Astrocyte (in vitro differentiated cells and primary cell): ENCODE data around the gene CORO2B.

Experiments
- CTCF ChIP-seq: IDR thresholded peaks from 2 replicates; pipeline ENCODE4 v1.5.1; 2011; ENCODE audit warnings: low read depth, mild to moderate bottlenecking, inconsistent platforms, low read length, moderate library complexity; ENCODE audit not compliant: insufficient read depth
- EZH2 ChIP-seq: IDR thresholded peaks from 2 replicates; pipeline ENCODE4 v1.6.1; 2012; ENCODE audit warnings: mild to moderate bottlenecking, low read length, inconsistent platforms; ENCODE audit not compliant: insufficient read depth

- TF ChIP-seq EZH2 (no peak), CTCF (no peak)
Observed at GRCh38 chr15:68653031-68653635, 74.3 kb downstream of the CORO2B start.
